ENCODE results near the gene THG1L.

Gene THG1L

GRCh38 chr5:157729858-157730257, 1.4 kb upstream of the THG1L start:
- no peak for DNase-seq

GRCh38 chr5:157730900-157731271, 334 bp upstream of the THG1L start:
- no peak for DNase-seq

- DNase-seq = no peak
Observed at GRCh38 chr5:157732130-157732514, 902 bp downstream of the THG1L start.

GRCh38 chr5:157732596-157733262, 1.5 kb downstream of the THG1L start:
- no peak for DNase-seq

- DNase-seq = no peak
Observed at GRCh38 chr5:157734436-157734835, 3.2 kb downstream of the THG1L start.

GRCh38 chr5:157735991-157736390, 4.8 kb downstream of the THG1L start:
- DNase-seq = no peak

- DNase-seq = no peak
Observed at GRCh38 chr5:157739388-157740228, 8.4 kb downstream of the THG1L start.

- DNase-seq = peak; percentile 24
Observed at GRCh38 chr5:157740229-157740610, 9.0 kb downstream of the THG1L start.

GRCh38 chr5:157741131-157741530, 9.9 kb downstream of the THG1L start:
- no peak for DNase-seq

GRCh38 chr5:157743163-157744050, 12.2 kb downstream of the THG1L start, which contains the start of gene LSM11:
LSM11 (plus strand) TSS chr5:157743712; CDS start chr5:157743751, 39 bp downstream.
- peak; percentile 75 for DNase-seq

GRCh38 chr5:157744051-157745011, 13.1 kb downstream of the THG1L start:
- DNase-seq = peak; percentile 9

- no peak for DNase-seq
Observed at GRCh38 chr5:157745041-157745456, 13.8 kb downstream of the THG1L start.

GRCh38 chr5:157747173-157747740, 16.0 kb downstream of the THG1L start:
- DNase-seq = no peak

GRCh38 chr5:157747766-157748700, 16.8 kb downstream of the THG1L start:
- peak; percentile 30 for DNase-seq

- peak; percentile 94 for DNase-seq
Observed at GRCh38 chr5:157748760-157749461, 17.7 kb downstream of the THG1L start.

GRCh38 chr5:157749462-157749799, 18.2 kb downstream of the THG1L start:
- no peak for DNase-seq

GRCh38 chr5:157750320-157750719, 19.1 kb downstream of the THG1L start:
- peak; percentile 86 for DNase-seq

GRCh38 chr5:157756122-157756521, 24.9 kb downstream of the THG1L start:
- DNase-seq = no peak

GRCh38 chr5:157758706-157759105, 27.5 kb downstream of the THG1L start:
- DNase-seq = no peak
